Mucosa of descending colon (tissue), 3 donors: ENCODE results near the gene MAPRE2. TPM values are rescaled to one million over a fixed set of nuclear protein-coding genes. Genes with fewer than 3 reads are reported as not detected.

Source experiments
- ATAC-seq: fragments of 200-7000 bp; cut with Tn5 transposase; one replicate; pipeline ENCODE4 v1.9.1; 2020; ENCODE audit warnings: mild to moderate bottlenecking, moderate library complexity
- DNase-seq, 3 donors: peaks; one replicate each; pipeline ENCODE4 v3.0.0-alpha.2; 2020
- H3K36me3 ChIP-seq: fragments of 200-600 bp; one replicate; pipeline ENCODE4 v1.8.0; 2021; ENCODE audit warnings: low read depth, mild to moderate bottlenecking
- H3K4me1 ChIP-seq: fragments of 200-600 bp; one replicate; pipeline ENCODE4 v1.8.0; 2021; ENCODE audit warnings: low read depth, mild to moderate bottlenecking
- H3K4me3 ChIP-seq: fragments of 200-600 bp; one replicate; pipeline ENCODE4 v1.8.0; 2021; ENCODE audit warnings: mild to moderate bottlenecking
- H3K9me3 ChIP-seq: fragments of 200-600 bp; one replicate; pipeline ENCODE4 v1.8.0; 2021; ENCODE audit warnings: mild to moderate bottlenecking
- intact Hi-C, 2 donors: fragments of 100-400 bp; cut with DNase I in 1 of 2; cut with micrococcal nuclease in 1 of 2; formaldehyde crosslinking; loops; one replicate each; pipeline versions ENCODE4 v1.11.0 to v1.11.1; 2022; cut with DNase I, micrococcal nuclease
- total RNA-seq, 3 donors: library from RNA; stranded (reverse); fragmentation: NEBNext Ultra II Directional in 2 of 3; extraction: Animal tissue kit (Norgen Biotek cat#: 25700) in 2 of 3; gene quantifications; one replicate each; pipeline versions ENCODE4 v1.2.1 to v1.2.4, GENCODE V29; 2021 to 2023
- TF ChIP-seq, protein P1 (sequence below): fragments of 200-600 bp; IDR thresholded peaks from one replicate; pipeline ENCODE4 v1.8.0; 2022; ENCODE audit warnings: antibody characterized with exemption, mild to moderate bottlenecking
- donor health status: DM: no; HTN: no; CAD: no; lungs with moderate emphysema.
- donor health status: DM: no; HTN: no; CAD: no.
- donor health status: DM: no; HTN: yes; CAD: no.

Gene MAPRE2
- total RNA-seq, 3 donors from 2014 or later, result 26.4 to 31.3 (median 27.3) TPM

DNA sequence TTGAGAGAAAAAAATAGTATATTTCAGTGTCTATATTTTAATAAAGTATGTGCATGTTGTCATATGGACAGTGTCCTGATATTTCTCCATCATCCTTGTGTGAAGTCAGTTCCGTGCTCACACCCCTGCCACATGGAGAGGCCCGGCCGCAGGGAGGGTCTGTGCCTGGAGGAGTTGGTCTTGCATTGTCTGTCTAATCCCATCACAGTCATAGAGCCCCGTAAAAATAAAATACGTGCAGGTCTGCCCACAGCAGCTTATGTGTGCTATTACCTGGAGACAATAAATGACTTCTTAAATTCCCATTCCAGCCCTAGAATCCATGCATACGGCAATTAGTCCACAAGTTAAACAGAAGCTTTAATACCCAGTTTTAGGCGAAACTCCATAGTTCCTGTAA lies 20.1 kb downstream of the MAPRE2 start:
- Histone ChIP-seq H3K36me3 (no peaks in the 10 kb centered on the region), H3K4me3 (no peak overlapping the region), H3K4me1 (peaks cover 2% of the 10 kb centered on the region), H3K9me3 (no peaks in the 10 kb centered on the region)
- intact Hi-C loops, result no loop called here
- TF ChIP-seq, protein P1, sequence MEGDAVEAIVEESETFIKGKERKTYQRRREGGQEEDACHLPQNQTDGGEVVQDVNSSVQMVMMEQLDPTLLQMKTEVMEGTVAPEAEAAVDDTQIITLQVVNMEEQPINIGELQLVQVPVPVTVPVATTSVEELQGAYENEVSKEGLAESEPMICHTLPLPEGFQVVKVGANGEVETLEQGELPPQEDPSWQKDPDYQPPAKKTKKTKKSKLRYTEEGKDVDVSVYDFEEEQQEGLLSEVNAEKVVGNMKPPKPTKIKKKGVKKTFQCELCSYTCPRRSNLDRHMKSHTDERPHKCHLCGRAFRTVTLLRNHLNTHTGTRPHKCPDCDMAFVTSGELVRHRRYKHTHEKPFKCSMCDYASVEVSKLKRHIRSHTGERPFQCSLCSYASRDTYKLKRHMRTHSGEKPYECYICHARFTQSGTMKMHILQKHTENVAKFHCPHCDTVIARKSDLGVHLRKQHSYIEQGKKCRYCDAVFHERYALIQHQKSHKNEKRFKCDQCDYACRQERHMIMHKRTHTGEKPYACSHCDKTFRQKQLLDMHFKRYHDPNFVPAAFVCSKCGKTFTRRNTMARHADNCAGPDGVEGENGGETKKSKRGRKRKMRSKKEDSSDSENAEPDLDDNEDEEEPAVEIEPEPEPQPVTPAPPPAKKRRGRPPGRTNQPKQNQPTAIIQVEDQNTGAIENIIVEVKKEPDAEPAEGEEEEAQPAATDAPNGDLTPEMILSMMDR, result no peak
- DNase-seq (no peak), ATAC-seq (no peak)

DNA sequence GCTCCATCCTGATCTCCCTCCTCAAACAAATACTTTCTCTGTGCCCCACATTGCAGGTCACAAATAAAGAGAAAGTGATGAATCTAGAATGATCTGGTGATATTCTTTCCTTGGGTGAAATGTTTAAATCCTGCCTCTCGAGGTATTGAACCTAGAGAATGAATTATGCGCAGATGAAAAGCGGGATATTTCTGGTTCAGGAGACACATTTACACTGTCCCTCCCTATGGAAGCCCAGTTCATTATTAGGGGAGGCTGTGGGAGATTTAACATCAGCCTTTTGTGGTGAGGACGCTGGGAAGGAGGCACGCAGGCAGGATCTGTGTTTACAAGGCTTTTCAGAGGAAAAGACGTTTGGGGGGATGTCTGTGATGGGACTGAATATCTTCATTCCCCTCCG lies 20.6 kb downstream of the MAPRE2 start:
- ATAC-seq, result no peak
- H3K9me3 ChIP-seq, result no peaks in the 10 kb centered on the region
- no peak for DNase-seq
- H3K4me1 ChIP-seq, result peaks cover 2% of the 10 kb centered on the region
- TF ChIP-seq, protein P1, result no peak
- H3K36me3 ChIP-seq, result no peaks in the 10 kb centered on the region
- no peak overlapping the region for H3K4me3 ChIP-seq
- intact Hi-C loops, result no loop called here

DNA sequence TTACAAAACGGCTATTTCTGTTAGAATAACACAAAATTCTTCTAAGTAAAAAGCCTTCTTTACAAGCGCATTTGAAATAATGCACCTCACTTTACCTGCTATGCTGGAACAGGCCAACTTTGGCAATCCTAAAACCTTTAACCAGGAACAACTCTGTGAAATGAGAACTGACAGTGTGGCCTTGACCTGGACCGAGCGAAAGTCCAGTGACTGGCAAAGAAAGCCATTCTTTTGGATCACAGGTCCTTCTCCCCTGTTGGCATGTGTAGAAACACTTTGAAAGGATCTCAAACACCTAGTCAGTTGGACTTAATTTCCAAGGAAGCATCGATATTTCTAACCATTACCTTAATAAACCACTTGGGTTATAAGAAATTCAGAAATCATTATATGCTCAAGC lies 21.2 kb downstream of the MAPRE2 start:
- no peak for ATAC-seq
- Histone ChIP-seq H3K4me3 (no peak overlapping the region), H3K9me3 (no peaks in the 10 kb centered on the region), H3K36me3 (no peaks in the 10 kb centered on the region), H3K4me1 (peaks cover 2% of the 10 kb centered on the region)
- intact Hi-C loops, result no loop called here
- DNase-seq, result no peak
- TF ChIP-seq, protein P1, result no peak

DNA sequence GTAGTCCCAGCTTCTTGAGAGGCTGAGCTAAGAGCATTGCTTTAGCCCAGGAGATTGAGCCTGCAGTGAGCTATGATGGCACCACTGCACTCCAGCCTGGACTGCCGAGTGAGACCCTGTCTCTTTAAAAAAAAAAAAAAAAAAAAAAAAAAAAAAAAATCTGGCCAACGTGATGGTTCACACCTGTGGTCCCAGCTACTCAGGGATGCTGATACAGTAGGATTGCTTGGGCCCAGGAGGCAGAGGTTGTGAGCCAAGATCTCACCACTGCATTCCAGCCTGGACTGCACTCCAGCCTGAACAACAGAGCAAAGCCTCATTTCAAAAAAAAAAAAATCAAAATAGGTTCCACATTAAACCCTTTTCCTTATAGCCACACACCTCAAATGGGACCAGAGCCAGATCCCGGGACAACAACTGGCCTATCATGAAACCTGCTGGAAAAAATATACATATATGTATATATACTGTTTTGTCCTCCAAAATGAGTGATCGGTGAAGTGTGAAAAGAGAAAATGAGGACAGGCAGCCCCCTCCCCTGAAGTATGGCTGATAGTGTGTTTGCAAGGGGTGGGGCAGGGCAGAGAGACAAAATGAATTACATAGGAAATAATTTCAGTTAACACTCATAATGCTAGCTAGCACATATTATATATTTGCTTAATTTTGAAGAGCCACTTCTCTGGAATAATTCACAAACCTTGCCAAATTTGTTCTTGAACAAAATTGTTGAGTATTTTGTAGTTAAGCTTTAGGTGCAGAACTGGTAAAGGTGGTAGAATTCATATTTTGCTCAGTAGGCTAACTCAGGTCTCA lies 22.9 kb downstream of the MAPRE2 start:
- no peak for ATAC-seq
- Histone ChIP-seq H3K36me3 (no peaks in the 10 kb centered on the region), H3K9me3 (no peaks in the 10 kb centered on the region), H3K4me3 (no peak overlapping the region), H3K4me1 (peaks cover 2% of the 10 kb centered on the region)
- no peak for DNase-seq
- intact Hi-C loops, result no loop called here
- TF ChIP-seq, protein P1, result no peak

DNA sequence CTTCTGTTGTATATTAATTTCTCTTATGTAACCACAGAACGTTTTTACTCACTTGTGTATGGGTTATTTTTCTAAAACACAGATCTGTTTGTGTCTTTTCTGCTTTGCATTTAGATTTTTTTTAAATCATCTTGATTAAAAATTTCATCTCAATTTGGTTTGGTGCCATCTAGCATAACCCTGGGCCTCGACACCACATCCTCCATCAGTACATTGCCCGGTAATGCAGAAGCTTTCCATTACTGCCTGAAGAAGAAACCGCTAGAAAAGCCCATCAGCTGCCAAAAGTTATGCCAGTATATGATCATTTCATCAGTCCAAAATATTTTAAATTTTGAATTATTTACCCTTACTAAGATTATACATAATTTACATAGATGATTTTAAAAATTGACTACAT lies 26.2 kb downstream of the MAPRE2 start:
- no peak for DNase-seq

More for the DNA sequence above, 26.2 kb downstream of the MAPRE2 start:
- intact Hi-C loops, result no loop called here
- Histone ChIP-seq H3K9me3 (no peaks in the 10 kb centered on the region), H3K36me3 (no peaks in the 10 kb centered on the region), H3K4me1 (no peaks in the 10 kb centered on the region), H3K4me3 (no peak overlapping the region)
- no peak for ATAC-seq
- TF ChIP-seq, protein P1, result no peak
